Fibroblast of skin of scalp (primary cell): Measurements from ENCODE around the gene CMIP.
"Not testable (repeated sequence)": the region's sequence is repeated elsewhere in the genome, so short reads cannot be mapped to it uniquely, and the experiment has no call there.

Source experiments
- DNase-seq: peaks from one replicate; pipeline ENCODE4 v3.0.0-alpha.2; 2013

CMIP gene

DNA sequence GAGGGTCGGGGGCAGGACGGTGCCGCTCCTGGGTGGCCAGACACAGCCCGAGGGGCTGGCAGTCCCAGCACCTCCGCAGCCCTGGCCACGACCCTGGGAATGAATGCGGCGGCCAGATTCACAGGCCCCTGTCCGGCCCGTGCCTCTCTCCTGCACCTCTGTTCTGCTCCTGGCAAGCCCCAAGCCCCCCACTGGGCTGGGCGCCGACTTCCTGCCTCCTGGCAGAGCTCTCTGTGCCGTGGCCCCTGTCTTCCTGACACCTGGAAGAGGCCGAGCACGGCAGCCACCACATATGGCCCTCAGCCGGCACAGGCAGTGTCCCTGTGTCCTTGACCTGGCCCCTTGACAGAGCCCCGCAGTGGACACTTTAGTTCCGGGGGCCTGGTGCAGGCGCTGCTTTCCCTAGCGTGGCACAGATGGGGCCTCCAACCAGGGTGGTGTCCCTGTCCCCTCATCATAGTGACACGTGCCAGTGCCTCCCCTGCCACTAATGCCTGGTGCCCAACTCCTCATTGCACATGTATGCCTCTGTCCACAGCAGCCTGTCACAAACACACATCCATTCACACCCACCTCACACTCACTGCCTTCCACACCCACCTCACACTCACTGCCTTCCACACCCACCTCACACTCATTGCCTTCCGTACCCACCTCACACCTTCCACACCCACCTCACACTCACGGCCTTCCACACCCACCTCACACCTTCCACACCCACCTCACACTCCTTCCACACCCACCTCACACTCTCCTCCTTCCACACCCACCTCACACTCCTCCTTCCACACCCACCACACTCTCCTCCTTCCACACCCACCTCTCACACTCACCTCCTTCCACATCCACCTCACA is 223.9 kb downstream of the CMIP start:
- no peak for DNase-seq

- no peak for DNase-seq
Measured at GRCh38 chr16:81669473-81670350, 225.1 kb downstream of the CMIP start.

DNA sequence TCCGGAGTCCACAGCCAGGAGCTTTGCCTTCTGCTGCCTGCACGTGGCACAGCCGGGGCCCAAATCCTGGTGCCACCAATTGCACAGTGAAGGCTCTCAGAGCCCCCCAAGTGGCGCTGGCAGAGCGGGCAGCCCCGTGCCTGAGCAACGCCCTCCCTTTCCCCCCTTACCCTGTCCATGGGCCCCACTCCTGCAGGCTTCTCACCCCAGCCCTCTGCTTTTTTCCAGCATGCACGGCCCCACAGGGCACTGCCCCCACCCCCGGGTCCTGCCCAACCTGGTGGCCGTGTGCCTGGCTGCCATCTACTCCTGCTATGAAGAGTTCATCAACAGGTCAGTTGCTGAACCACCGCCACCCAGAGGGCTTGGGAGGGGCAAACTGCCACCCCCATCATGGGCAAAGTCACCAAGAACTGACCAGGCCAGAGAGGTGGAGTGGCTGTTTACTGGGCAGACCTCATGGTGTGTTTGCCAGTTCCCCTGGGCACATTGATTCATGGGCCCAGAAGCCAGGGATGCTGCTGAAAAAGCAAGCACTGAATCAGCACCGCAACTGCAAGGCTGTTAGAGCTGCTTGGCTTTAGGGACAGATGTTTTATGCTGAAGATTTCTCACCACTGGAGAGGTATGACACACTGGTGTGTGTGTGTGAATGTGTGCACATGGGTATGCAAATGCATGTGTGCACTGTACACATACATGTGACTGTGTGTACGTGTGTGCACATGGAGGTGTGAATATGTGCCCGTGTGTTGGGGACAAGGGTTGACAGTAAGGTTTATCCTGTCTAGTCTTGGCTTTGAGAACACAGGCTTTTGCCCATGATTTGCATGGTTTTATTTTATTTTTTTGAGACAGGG is 227.4 kb downstream of the CMIP start:
- no peak for DNase-seq

DNA sequence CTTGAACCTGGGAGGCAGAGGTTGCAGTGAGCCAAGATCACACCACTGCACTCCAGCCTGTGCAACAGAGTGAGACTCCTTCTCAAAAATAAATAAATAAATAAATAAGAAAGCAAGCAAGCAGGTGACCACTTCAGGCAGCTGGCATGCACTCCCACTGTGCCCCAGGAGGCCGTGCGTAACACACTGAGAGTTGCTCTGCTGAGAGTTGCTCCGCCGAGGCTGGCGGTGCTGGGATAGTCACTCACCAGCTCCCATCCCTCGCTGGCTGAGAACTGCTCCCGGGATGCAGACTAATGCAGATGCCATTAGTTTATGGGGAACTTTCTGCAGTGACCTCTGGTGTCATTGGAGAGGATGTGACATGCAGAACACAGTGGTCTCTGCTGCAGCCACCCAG is 228.8 kb downstream of the CMIP start:
- DNase-seq, result no peak

- DNase-seq, result no peak
Measured at GRCh38 chr16:81675662-81676061, 231.1 kb downstream of the CMIP start.

- DNase-seq, result no peak
Measured at GRCh38 chr16:81676066-81676882, 231.7 kb downstream of the CMIP start.

DNA sequence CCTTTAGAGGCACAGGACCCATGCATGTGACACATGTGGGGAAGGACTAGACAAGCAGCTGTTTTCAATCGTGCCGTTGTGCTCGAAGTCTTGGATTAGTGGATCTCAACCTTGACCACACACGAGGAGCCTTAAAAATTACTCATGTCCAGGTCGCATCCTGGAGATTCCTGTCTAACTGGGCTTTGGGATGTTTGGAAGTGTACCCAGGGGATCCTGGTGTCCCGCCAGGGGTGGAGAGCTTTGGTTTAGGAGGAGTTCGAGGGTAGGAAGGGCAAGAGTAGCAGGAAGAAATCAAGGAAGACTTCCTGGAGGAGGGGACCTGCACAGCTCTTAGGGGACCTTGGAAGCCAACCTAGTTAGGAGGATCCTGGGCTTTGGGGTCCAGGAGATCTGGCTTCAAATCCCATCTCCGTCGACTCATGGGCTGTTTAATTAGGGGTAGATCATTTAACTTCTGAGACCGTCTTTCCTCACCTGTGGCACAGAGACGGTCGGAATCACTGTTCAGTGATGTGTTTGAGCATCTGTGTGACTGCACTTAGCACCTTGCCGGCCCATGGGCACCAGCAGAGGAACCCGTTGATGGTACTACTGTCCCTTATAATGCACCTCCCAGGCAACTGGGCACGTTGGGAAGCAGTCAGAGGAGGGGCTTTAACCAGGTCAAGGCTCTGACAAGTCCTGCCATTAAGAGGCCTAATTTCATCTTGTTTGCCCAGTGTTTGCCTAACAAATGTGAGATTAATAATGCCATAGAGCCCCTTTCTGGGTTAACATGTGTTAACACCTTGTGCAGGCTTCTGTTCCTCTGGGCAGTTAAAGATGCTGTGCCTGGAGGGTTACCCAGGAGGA is 232.5 kb downstream of the CMIP start:
- DNase-seq, result no peak

DNA sequence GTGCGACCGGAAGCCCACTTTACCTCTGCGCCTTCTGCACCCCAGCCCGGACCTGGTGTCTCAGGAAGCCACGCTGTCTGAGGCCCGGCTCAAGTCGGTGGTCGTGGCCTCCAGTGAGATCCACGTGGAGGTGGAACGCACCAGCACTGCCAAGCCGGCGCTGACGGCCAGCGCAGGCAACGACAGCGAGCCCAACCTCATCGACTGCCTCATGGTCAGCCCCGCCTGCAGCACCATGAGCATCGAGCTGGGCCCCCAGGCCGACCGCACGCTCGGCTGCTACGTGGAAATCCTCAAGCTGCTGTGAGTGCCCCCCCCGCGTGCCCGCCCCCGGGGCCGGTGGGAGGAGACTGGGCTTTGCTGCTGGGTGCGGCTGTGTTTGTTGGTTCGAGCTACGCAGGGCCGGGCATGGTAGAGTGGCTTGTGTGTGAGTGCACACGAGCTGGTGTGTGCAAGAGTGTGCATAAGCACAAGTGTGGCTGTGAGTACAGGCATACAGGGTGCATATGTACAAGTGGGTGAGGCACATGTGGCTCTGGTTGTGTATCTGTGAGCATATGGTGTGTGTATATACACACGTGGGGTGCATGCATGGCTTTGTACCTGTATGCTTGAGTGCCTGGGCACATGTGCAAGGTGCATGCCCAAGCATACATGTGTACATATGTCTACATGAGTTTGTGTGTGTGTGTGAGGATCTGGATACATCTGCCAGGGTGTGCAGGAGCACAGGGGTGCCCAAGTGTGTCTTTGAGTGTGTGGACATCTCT is 233.9 kb downstream of the CMIP start:
- DNase-seq, result no peak

DNA sequence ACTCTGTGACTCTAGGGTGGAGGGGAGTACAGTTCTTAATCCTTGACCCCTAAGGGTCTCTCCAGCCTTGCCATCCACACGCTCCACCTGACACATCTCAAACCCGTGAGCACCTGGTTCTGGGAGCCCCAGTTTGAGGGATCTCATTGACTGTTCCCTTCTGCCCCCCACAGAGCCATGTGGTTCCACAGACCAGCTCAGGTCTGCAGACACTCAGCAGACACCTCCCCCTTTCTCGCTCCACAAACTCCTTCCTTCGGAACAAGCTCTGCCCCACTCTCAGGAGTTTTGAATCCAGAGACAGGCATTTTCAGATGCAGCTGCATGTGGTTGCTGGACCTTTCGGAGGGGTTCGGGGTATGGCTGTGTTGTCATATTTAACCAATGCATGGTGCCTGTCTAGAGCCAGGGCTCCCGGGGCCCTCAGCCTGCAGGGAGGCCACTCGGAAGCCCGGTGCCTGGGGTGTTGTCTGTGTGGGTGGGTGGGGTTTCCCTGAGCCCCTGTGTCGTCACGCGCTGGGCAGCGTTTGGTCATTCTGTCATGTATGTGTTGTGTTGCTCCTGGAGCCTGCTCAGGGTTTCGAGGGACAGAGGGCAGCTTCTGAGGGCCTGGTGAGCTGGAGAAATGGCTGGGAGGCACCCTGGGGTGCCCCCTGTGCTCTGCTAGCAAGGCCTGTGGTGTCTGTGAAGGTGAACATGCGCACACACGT is 235.3 kb downstream of the CMIP start:
- DNase-seq, result no peak

GRCh38 chr16:81680444-81681275 is 236.1 kb downstream of the CMIP start:
- no peak for DNase-seq

DNA sequence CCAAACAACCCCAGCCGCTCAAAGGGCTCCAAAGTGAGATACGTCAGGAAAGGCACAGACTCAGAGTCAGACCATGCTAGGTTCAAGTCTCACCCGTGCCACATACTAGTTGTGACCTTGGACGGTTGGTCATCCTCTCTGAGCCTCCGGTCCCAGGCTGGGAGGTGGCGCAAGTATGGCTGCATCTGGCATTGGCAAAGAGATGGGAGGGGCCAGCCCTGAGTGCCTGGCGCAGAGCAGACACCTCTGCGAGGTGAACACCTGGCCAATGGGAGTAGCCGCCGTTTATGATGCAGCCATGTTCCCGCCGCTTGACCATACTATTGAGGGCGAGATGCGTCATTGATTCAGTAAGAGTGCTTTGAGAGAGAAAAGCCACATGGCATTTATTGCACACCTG is 236.7 kb downstream of the CMIP start:
- DNase-seq, result no peak

DNA sequence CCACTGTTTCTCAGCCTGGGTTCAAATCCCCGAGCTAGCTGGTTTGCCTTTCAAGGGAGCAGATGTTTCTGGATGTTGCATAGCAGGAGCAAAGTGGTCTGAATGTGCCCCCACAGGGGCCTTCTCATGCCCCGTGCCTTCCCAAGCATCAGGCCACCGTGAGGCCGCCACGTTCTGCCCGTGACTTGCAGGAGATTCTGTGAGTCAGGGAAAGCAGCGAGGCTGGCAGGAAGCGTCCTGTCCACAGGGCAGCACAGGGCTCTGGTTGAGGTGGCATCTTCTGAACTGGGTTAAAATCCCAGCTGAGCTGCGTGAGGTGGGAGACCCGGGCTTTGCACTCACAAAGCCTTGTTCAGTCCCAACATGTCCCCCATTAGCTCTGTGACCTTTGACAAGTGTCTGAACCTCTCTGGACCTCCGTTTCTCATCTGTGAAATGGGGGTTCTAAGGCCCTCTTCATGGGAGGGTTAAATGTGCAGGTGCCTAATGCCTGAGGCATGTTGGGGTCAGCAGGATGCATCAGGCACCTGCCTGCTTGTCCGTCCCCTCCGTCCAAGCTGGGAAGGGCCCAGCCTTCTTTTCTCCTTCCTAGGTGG is 239.7 kb downstream of the CMIP start:
- no peak for DNase-seq

- no peak for DNase-seq
Measured at GRCh38 chr16:81684901-81685300, 240.3 kb downstream of the CMIP start.

- no peak for DNase-seq
Measured at GRCh38 chr16:81686391-81687130, 242.0 kb downstream of the CMIP start.

DNA sequence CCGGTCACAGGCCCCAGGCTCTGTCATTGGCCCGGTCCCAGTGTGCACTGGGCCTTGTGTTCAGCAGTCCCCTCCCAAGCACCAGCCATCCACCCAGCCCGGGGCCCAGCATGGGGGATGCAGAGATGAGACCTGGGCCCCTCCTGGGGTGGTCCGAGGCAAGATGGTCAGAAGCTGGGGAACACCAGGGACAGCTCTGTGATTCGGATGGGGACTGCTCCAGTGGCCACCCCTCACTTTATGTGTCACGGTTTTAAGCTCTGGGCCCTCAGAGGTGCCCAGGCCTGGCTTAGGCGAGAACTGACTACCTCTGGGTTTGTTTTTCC is 242.5 kb downstream of the CMIP start:
- no peak for DNase-seq

GRCh38 chr16:81688182-81688581 is 243.6 kb downstream of the CMIP start:
- no peak for DNase-seq

- not testable (repeated sequence) for DNase-seq
Measured at GRCh38 chr16:81688839-81689238, 244.2 kb downstream of the CMIP start.
